ENCODE results near the gene ZIC5. TPM values are rescaled to one million over a fixed set of nuclear protein-coding genes. Genes with fewer than 3 reads are reported as not detected.

ZIC5 gene
- total RNA-seq, 2 donors from 2014 or later: not detected

DNA sequence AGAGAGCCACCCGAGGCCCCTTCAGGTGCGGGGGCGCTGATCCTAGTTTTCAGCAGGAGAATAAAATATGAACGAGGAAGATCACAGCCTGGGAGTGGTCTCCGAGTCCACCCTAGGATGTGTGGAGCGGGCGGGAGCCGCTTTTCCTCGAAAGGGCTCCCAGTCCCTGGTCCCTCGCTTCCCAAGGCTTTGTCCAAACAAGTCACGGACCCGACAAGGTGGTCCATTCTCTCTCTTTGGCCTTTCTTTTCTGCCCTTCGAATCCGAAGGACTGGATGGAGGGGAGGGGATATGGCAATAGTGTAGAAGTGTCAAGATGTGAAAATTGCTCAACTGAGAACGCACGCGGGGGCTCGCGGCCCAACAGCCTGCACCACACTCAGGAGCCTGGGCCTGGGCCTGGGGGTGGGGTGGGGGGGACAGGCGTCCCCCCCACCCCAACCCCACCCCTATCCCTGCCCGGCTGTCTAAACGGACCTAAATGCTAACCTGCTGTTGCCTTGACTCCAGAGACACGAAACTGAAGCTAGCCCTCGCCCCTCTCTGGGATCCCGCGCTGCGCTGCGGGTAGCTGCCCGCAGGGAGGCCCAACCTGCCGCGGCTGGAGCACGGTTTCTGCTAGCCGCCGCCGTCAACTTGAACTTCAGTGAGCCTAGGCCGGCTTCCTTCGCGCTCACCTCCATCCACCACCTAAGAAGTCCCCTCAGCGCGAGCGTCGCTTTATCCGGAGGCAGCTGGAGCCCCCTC is 17.1 kb upstream of the ZIC5 start:
- intact Hi-C loops (cut with DNase I, micrococcal nuclease): no loop called here
- ATAC-seq: peak; percentile 24
- DNase-seq: no peak

DNA sequence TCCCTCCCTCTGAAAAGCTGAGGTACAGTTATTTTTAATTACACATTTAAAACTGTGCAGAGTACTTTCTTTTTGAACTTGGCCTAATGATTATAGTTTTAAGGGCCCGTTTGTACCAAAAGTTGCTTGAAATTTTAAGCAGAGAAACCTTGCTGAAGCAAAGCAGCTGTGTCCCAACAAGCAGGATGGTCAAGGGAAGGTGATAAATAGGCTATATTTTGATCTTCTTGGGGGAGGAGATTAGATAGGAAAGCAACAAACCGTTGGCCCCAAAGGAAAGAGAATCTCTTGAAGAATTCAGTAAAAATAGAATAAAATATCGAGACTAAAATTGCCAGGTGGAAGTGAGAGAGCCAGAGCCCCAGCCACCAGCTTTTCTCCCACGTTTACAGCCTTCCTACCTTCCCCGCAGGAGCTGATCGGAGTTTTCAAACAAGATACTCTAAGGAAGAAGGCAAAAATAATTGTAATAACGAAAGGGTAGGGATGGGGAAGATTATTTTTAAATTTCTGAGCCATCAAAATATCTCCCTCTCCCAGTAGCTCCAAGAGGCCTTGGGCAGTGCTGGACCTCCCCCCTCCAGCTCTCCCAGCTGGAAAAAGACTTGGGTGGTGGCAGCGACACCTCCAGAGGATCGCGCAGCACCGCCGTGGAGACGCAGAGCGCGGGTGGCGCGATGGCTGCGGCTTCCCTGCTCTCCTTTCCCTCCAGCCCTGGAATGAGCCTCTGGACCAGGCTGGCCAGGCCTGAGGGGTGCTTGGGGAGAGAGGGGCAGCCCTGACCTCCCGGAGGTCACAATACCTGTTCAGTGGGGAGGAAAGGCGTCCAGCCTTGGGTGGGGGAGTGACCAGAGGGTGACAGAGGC is 15.8 kb upstream of the ZIC5 start:
- intact Hi-C loops (cut with DNase I, micrococcal nuclease): no loop called here
- DNase-seq (no peak), ATAC-seq (no peak)

DNA sequence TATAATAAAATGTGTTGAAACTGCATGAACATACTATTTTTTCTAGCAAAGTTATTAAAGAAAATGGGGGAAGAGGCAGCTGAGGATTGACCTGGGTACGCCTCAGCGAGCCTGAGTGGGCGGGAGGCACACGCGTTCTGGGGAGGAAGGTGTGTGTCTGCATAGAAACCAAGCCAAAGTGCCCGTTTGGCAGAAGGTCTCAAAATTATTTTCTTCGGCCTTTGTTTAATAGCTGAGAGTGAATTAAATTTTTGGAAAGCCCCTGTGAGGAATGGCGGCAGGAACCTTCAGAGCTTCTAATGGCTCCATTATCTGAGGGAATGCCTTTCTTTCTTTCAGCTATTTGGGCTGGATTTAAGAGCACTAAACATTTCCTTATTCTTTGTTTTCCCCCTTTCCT is 15.2 kb upstream of the ZIC5 start:
- ATAC-seq: no peak
- intact Hi-C loops (cut with DNase I, micrococcal nuclease): no loop called here
- no peak for DNase-seq

DNA sequence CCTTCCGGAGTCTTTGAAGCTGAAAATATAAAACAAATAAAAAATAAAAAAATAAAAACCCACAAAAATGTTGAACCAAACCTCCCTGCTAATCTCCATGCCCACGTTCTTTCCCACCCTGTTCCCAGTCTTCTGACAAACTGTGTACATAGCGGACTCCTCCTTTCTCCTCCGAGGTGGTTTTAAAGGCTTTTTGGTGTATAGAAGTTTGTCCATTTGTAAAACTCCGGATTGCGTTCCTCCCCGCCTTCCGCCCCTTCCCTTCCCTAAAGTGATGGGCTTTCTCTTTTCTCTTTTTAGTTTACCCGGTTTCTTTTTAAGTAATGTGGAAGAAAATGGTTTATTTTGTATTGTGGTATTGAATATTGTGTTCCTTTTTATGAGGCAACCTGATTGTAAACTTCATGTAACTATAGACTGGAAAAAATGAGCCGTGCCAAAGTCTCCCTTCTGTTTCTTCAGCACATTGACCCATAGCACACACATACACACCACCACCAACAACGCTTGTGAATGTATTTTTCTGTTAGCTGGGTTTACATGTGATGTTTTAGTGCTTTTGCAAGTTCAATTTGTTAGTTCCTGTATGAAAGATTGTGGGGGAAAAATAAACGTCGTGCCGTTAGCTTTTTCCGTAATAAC is 14.4 kb upstream of the ZIC5 start:
- intact Hi-C loops (cut with DNase I, micrococcal nuclease): no loop called here
- DNase-seq (no peak), ATAC-seq (no peak)

DNA sequence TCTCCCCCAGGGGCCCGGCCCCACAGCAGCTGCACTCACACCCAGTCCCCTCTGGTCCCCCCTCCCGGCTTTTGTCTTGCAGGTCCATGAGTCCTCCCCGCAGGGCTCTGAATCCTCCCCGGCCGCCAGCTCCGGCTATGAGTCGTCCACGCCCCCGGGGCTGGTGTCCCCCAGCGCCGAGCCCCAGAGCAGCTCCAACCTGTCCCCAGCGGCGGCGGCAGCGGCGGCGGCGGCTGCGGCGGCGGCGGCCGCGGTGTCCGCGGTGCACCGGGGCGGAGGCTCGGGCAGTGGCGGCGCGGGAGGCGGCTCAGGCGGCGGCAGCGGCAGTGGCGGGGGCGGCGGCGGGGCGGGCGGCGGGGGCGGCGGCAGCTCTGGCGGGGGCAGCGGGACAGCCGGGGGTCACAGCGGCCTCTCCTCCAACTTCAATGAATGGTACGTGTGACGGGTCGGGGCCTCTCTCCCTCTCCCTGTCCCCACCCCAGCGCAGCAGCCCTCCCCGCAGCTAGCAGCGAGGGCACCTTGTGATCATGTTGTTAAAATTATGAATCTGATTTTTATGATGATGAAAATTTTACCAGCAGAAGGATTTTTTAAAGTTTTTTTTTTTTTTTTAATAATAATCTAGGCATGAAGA is 13.8 kb upstream of the ZIC5 start:
- DNase-seq (no peak), ATAC-seq (no peak)
- intact Hi-C loops (cut with DNase I, micrococcal nuclease): no loop called here

DNA sequence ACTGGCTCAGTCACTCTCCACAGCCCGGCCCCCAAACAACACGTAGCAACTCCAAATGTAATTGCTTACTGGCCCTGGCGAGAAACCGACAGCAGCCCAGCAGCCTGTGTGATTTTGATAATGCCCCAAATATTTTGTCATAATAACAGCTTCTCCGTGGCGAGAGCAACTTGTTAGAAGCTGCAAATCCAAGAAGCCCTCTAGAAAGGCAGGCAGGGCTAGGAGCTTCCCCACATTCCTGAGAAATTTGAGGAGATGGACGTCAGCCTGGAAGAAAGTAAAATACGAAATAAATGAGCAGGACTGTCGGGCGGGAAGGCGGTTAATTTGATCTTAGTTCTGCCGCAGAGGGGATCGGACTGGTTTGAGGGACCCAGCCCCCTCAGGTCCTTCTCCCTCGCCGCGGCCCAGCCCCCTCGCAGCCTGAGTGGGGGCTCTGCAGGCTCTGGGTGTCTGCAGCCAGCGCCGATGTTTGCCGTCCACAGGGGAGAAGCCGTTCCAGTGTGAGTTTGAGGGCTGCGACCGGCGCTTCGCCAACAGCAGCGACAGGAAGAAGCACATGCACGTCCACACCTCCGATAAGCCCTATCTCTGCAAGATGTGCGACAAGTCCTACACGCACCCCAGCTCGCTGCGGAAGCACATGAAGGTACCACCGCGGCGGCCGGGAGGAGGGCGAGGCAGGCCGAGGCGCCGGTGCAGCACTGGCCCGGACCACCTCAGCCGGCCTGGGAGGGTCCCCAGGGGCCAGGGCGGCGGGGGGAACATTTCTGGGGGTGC is 13.1 kb upstream of the ZIC5 start:
- DNase-seq (no peak), ATAC-seq (no peak)
- intact Hi-C loops (cut with DNase I, micrococcal nuclease): no loop called here

DNA sequence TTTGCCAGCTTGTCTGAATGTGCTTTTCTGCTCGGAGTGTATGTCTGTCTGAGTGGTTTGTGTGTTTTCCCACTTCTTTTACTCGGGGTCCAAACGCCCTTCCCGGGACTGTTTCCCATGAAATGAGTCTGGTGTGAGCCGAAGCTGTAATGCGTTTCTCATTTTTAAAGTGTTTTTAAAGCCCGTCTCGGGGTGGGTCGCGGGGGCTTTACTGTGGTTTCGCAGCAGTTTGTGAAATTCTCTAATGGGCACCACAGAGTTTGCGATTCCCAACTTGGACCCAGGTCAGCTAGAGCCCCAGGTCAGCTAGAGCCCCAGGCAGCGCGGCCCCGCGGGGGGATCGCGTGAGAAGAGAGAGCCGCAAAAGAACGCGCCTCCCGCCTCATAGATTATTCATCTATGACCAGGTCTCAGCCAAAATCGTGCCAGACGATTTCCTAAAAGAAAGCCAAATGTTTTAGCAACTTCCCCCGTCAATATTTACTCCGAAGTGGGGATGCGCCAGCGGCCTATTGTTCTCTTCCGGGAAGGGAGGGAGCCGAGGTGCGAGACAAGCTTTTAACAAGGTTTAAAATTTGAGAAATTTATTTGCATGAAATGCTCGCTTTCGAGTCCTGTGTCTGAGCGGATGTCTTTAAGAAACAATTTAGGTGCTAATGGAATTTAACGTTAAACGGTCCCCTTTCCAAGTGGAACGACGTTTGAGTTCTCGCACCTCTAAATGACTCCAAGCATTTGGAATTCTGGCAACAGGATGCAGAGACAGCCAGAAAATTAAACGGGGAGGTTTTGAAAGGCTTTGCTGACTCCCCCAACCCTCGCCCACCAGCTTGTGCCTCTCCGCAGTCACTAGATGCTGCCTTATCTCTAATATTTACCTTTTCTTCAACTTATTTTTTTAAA is 12.2 kb upstream of the ZIC5 start:
- intact Hi-C loops (cut with DNase I, micrococcal nuclease): no loop called here
- DNase-seq: no peak
- no peak for ATAC-seq

DNA sequence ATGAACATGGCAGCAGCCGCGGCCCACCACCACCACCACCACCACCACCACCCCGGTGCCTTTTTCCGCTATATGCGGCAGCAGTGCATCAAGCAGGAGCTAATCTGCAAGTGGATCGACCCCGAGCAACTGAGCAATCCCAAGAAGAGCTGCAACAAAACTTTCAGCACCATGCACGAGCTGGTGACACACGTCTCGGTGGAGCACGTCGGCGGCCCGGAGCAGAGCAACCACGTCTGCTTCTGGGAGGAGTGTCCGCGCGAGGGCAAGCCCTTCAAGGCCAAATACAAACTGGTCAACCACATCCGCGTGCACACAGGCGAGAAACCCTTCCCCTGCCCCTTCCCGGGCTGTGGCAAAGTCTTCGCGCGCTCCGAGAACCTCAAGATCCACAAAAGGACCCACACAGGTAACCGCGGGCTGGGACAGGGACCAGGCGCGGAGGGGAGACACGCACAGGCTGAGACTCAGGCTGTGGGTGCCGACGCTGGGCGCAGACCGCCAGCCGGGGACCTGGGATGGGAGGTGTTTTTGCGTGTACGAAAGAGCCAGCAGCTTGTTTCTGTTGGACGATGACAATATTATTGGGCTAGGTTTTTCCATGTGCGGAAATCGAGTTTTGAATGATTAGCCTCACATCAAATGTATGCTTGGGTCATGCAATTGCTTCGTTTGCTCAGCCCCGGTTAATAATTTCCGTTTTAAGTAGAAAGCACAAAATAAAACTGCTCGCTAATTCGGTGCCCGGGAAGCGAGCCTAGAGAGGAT is 11.3 kb upstream of the ZIC5 start:
- no peak for ATAC-seq
- DNase-seq: no peak
- intact Hi-C loops (cut with DNase I, micrococcal nuclease): no loop called here

DNA sequence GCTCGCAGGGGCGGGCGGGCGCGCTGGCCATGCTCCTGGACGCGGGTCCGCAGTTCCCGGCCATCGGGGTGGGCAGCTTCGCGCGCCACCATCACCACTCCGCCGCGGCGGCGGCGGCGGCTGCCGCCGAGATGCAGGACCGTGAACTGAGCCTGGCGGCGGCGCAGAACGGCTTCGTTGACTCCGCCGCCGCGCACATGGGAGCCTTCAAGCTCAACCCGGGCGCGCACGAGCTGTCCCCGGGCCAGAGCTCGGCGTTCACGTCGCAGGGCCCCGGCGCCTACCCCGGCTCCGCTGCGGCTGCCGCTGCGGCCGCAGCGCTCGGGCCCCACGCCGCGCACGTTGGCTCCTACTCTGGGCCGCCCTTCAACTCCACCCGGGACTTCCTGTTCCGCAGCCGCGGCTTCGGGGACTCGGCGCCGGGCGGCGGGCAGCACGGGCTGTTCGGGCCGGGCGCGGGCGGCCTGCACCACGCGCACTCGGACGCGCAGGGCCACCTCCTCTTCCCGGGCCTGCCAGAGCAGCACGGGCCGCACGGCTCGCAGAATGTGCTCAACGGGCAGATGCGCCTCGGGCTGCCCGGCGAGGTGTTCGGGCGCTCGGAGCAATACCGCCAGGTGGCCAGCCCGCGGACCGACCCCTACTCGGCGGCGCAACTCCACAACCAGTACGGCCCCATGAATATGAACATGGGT is 10.6 kb upstream of the ZIC5 start:
- intact Hi-C loops (cut with DNase I, micrococcal nuclease): no loop called here
- DNase-seq: no peak
- ATAC-seq: peak; percentile 22

DNA sequence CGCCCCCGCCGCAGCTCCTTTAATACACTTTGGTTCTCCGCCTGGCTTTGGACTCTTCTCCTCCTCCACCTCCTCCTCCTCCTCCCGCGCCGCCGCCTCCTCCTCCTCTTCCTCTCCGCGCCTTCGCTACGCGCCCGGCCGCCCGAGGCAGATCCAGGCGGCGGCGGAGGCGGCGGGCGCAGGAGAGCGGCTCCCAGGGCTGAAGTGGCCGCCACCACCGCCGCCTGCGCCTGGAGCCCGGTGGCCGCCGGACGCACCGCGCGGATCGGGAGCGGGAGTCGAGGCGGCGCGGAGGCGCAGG is 10.1 kb upstream of the ZIC5 start, which contains the start of gene ZIC2:
ZIC2 (plus strand) TSS at position 50 of the 301 bp plus-strand sequence. CDS start 281 bp downstream, outside the sequence.
- DNase-seq: no peak
- intact Hi-C loops (cut with DNase I, micrococcal nuclease): no loop called here
- ATAC-seq: no peak

DNA sequence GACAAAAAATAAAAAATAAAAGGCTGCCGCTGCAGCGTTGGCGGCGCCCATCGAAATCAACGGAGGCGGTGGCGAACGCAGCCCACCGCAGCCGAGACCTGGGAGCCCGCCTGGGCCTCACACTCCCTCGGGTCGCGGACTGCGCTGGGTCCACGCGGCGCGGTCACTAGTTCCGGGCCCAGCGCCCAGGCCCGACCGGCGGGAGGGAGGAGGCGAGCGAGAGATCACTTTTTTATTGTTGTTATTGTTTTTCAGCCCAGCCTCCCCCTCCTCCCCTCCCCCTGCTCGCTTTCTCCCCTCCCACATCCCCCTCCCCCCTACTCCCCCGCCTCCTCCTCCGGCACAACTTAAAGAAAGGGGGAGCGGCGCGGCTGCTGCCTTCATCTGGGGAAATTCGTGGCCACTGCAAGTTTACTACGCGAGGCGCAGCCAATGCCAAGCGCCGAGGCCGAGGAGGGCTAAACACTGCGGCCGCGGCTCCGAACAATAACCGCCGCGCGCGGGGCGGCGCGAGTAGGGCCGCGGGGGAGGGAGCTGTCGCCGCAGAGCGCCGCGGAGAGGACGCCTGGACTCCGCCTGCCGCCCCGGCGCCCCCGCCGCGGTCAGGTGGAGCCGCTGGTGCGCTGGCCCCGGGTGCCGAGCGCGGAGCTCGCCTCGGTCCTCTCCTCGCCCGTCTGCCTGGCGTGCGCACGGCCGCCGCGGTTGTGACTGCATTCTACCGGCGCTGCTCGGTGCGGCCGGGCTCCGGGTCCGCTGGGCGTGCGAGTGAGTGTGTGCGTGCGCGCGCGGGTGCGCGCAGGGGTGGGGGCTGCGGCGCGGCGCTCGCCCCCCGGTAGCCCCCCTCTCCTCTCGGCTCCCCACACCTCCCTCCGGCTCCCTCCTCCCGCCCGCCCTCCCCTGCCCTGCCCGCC is 9.5 kb upstream of the ZIC5 start:
- DNase-seq (no peak), ATAC-seq (peak; percentile 54)
- intact Hi-C loops (cut with DNase I, micrococcal nuclease): no loop called here

DNA sequence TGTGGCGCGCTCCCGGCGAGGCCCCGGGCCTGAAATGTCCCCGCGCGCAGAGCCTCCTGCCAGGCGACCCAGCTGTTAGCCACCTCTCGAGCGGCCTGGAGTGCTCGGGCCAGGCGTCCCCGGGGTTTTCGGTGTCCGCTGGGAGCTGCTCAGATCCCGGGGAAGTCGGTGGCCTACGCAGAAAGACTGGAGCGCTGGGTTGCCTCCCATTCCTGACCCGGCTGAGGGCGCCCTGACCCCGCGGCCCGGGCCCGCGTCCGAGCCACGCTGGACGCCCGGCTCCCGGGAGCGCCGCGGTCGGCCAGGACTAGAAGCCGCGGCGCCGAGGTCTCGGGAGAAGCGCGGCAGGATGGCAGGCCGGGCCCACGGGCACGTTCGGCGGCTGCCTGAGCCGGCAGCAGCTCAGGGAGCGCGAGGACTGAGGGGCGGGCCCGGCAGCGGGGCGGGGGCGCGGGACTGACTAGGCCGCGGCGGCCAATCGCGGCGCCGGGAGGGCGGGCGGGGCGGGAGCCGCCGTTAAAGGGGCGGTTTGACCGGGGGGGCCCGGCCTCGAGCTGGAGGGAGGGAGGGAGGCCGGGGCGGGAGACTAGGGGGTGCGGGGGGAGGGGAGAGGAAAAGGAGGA is 8.7 kb upstream of the ZIC5 start:
- intact Hi-C loops (cut with DNase I, micrococcal nuclease): no loop called here
- ATAC-seq: peak; percentile 86
- DNase-seq: peak; percentile 69 to 75

DNA sequence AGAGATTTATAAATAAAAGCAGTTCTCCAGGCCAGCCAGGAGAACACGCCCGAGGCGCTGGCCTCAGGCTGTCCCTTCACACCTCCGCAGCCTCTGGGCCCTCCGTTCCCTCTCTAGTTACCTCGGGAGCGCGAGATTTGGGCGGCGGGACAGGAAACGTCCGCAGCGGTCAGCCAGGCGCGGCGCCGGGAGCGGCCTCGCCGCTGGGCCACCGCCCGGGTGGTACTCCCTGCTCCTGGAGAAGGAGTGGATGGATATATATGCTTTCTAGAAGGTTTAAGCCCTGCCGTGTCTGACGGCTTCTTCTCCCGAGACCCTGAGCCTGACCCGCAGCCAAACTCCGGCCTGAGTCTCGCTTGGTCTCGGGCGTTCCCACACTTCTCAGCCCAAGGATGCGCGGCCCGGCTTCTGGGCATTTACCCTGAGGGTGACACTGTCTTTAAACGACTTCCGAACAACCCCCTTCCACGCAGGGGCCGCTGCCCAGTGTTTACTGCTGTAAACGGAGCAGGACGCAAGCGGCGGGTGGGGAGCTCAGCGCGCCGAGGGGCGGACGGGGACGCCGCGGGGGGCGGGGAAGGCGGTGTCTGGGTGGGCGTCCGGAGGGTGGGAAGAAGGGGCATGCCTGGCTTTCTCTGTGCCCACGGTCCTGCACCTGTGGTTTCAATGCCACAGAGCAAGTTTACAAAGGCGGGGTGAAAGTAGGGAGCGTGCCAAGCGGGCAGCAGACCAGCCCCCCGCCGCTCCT is 8.1 kb upstream of the ZIC5 start:
- ATAC-seq (no peak), DNase-seq (no peak)
- intact Hi-C loops (cut with DNase I, micrococcal nuclease): no loop called here

DNA sequence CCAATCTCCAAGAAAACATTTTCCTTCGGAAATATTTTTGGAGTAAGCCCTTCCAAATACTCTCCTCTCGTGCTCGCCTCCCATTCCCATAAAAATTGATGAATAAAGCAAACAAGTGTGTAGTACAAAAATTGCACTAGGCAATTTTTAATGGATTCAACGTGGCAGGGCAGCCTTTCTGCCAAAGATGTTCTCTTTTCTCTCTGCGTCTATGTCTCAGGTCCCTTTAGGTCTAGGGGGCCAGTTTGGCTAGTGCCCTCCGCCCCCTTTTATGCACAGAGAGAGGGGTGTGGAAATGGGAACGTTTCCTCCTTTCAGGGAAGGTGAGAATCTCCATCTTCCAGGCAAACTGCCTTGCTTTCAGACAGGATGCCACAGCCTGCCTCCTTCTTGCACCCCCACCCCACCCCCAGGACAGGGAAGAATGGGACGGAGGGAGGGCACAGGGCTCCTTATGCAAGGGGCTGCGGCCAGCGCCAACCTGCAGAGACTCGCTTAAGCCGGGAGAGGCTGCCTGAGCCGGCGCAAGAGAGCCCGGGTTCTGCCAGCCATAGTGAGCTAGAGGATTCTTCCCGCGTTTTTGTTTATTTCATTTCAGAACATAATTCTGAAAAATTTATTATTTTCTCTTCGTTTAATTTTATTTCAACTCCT is 7.4 kb upstream of the ZIC5 start:
- no peak for ATAC-seq
- intact Hi-C loops (cut with DNase I, micrococcal nuclease): no loop called here

More for the DNA sequence above, 7.4 kb upstream of the ZIC5 start:
- DNase-seq: no peak

All from left colon (tissue), 2 donors.